GM18870 (cell line): ENCODE results near the gene DHH.
A peak's percentile ranks its signal among the peaks of the same experiment; 100 is the strongest.
"Not testable (repeated sequence)": the region's sequence is repeated elsewhere in the genome, so short reads cannot be mapped to it uniquely, and the experiment has no call there.

Experiments
- ATAC-seq: cut with Tn5 transposase; IDR thresholded peaks from one replicate; pipeline ENCODE4 v1.9.1; 2021; ENCODE audit warnings: moderate library complexity; ENCODE audit not compliant: unreplicated experiment

Gene DHH

GRCh38 chr12:49079793-49080192 is 14.8 kb downstream of the DHH start:
- ATAC-seq: no peak

DNA sequence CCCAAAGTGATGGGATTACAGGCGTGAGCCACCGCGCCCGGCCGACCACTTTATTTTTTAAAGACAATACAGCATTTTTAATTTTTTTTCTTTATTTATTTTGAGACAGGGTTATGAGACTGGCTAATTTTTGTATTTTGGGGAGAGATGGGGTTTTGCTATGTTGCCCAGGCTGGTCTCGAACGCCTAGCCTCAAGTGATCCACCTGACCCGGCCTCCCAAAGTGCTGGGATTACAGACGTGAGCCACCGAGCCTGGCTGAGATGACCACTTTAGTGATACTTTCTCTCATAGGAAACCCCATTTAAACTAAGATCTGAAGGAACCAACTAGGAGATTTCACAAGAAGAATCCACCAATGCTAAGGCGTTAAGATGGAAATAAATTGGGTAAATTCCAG is 23.6 kb downstream of the DHH start:
- ATAC-seq: no peak

DNA sequence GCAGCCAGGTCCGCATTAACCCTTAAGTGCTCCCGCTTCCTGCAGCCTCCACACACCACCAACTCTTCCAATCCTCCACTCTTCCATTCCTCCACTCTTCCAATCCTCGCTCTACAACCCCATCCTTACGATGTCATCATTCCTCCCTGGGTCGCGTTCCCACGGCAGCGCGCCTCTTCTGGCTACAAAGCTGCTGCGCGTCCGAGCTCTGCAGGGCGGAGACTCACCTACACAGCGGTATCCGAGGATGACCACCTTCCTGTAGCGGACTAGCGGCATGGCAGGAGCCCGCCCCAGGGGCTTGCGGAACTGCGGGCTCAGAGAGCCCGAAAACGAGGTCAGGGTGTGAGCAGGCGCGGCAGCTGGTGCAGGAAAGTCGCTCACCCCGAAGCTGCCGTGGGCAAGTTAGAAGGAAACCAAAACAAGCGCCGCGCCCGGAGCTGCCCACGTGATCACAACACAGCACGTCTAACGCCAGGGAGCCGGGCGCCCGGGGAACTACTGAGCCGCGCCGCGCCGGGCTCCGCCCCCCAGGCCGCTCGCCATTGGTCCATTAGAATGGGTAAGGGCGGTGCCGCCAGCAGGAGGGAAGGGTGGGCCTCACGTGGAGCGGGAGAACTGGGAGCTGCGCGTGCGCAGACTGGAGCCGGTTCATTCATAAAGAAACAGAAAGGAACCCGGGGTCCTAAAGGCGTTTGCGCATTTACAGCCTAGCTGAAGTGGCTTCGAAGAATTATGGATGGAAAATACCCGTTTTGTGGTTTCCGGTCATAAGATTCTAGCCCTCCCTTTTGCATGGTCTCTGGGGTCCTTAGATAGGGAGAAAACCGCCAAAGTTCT is 24.9 kb downstream of the DHH start, which contains the start of gene RHEBL1:
RHEBL1 (minus strand) TSS at position 473 of the 840 bp plus-strand sequence; CDS start at position 279, 194 bp downstream.
- peak; percentile 86 for ATAC-seq

- ATAC-seq: no peak
Observed at GRCh38 chr12:49068879-49069506, 25.6 kb downstream of the DHH start.

DNA sequence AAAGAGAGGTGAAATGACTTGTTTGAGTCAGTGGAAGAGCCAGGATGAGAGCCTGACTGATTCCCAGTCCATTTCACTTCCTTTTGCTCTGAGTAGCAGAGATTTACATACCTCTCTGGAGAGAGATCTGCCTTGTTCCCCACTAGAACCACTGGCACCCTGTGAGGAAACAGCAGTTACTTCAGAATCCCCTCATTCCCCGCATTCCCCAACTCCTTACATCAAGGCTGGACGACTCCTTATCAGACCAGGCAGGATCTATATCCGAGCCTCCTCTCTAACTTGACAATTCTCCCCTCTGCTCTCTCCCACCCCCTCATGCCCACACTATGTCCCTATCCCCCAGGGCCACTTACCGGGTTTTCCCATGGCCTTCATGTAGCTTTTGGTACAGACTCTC is 28.5 kb downstream of the DHH start:
- no peak for ATAC-seq

GRCh38 chr12:49064767-49065152 is 29.8 kb downstream of the DHH start:
- ATAC-seq: no peak

DNA sequence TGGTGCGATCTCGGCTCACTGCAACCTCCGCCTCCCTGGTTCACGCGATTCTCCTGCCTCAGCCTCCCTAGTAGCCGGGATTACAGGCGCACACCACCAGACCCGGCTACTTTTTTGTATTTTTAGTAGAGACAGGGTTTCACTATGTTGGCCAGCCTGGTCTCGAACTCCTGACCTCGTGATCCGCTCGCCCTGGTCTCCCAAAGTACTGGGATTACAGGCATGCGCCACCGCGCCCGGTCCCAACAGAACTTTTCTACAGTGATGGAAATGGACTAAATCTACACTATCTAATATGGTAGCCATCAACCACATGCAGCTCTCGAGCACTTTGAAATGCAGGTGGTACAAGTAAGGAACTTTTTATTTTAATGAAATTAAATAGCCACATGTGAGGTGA is 32.7 kb downstream of the DHH start:
- ATAC-seq: not testable (repeated sequence)

GRCh38 chr12:49061157-49061650 is 33.4 kb downstream of the DHH start:
- no peak for ATAC-seq

DNA sequence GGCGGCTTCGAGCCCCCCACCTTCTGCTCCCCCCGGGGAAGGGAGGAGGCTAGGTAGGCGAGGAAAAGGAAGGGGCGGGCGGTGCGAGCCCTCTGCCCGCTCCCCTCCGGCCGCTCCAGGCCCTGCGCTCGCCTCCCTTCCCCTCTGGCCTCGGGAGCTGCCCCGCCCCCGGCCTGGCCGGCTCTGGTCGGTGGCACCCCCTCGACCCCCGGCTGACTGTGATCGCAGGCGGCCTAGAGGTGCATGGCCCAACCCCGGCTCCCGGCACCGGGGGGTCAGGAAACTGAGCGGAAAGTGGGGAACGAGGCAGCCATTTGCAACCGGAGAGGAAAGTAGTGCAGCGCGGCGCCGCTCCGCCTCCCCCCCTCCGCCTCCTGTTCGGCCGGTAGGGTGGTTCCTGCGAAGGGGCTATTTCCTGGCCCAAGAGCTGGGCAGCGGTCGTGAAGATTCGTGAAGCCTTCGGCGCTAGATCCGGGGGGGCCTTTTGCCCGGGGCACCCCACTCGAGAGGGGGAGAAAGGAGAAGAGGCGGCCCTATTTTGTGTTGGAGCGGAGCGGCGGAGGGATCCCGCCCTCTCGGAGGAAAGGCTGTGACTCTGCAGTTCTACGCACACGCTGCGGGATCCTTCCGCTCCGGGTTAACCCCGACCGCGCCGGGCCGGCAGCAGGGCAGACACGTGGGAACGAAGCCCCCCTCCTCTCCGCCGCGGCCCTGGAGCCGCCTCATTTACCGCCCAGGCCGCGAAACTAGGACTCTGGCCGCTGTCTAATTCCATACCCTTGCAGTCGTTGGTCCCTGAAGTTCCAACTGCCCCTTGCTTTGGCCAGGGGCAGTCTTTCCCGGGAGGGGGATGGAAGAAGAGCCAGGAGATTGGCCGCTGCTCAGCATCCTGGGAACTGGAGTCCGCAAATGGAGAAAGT is 34.1 kb downstream of the DHH start, which contains the start of gene KMT2D:
KMT2D (minus strand) TSS at position 558 of the 920 bp plus-strand sequence. CDS start 5,470 bp downstream, outside the sequence.
- ATAC-seq: no peak

- no peak for ATAC-seq
Observed at GRCh38 chr12:49059299-49060171, 35.1 kb downstream of the DHH start.

DNA sequence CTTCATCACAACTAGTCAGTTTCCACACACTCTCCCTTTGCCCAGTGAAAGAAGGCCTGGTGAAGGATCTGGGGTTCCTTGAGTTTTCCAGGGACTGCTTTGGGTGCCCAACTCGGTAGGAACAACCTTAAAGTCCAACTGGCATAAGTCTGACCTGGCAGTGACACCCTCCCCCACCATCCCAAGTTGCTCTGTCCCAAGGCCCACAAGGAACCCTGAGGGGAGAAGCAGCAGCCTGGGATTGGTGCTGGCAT is 35.6 kb downstream of the DHH start:
- no peak for ATAC-seq

- ATAC-seq: no peak
Observed at GRCh38 chr12:49058366-49059044, 36.1 kb downstream of the DHH start.

GRCh38 chr12:49057888-49058287 is 36.7 kb downstream of the DHH start:
- no peak for ATAC-seq

DNA sequence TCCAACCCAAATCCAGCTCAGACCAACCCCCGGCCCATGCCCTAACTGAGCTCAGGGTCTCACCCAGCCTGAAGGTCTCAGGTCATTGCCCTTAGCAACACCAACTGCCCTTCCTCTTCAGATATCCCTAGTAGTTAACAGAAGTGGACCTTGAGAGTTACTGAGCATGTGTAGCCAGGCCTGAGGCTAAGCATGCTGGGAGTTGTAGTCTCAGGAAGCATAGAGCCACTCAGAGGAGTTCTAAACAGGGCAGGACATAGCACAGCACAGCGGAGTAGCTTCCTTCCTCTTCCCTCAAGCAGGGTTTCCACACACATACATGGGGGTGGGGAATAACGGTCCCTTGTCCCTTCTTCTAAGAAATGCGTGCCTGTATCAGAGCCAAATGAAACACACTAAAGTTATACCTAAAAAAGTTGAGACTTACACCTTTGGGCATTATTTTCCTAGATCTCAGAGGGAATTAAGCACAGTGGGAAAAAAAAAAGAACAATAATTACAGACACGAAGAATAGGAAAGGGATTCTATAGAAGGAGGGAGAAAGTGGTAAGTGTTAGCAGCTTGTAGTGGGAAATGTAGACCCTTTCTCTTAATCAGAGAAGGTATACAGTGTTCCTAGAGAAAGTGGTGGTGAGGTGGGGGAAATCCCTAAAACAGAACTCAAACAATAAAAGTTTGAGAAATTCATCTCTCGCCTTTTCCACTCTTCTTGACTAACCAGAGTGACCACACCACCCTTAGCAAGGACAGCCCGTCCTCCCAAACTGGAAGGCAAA is 38.4 kb downstream of the DHH start:
- ATAC-seq: peak; percentile 71

DNA sequence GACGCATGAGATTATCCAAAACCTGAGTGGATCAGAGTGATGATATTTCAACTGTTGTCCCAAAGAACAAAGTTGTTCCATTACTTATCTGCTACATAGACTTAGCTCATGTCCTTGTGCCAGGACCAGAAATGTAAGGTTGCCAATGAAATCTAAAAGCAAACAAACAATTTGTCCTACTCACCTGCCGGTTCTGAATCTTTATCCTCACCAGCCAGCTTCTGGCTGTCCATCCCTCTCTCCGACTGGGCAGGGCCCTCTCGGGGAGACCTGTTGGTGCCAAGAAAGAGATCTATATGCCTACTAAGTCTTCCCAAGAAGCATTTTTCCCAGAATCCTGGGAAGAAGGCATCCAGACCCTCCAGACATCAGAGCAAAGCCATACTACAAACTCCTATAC is 39.5 kb downstream of the DHH start:
- ATAC-seq: no peak

- ATAC-seq: no peak
Observed at GRCh38 chr12:49054524-49054923, 40.1 kb downstream of the DHH start.

GRCh38 chr12:49054096-49054495 is 40.5 kb downstream of the DHH start:
- no peak for ATAC-seq

DNA sequence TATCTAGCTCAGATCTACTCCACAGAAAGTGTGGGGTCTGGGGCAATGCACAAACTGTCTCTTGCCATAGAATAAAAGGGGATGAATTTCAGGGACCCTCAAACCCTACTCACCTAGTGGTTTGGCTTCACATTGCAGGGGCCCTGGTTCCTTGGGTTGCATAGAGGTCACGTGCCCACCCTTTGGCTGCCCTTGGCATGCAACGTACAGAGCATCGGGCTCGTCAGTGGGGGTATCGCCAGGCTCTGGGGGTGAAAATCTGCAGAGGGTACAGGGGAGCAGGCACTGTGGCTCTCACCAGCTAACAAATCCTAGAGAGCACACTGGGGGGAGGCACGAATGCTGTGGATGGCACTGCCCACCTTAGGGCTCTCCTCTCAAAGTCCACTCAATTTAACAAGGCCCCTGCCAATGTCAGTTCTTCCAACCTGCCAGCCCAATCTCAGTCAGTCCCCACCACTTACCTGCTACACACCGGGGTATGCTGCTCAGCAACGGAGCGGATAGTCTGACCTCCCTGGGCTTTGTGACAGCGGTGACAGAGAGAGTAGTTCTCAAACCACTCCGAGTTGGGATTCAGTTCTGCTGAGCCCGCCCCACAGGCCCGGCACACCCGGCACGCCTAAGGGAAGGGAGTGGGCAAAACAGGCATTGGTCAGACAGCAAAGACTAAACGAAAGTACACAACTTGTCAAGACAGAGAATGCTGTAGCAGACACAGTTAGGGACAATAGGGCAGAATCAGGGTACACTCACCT is 42.0 kb downstream of the DHH start:
- no peak for ATAC-seq
